OCI-LY3 (cell line): Measurements from ENCODE around the gene PIH1D1.

Experiments used
- H2AFZ ChIP-seq: fragments of 200-600, 300-600 bp; shearing (Covaris generic); 2 replicates; pipeline ENCODE4 v1.6.0; 2014; ENCODE audit warnings: antibody characterized with exemption, low read depth, low read length
- H3K27ac ChIP-seq: fragments of 200-600, 300-600 bp; sonication (generic); 2 replicates; pipeline ENCODE4 v1.5.1; 2014; ENCODE audit warnings: mild to moderate bottlenecking, low read length, moderate library complexity, mixed read lengths
- H3K27me3 ChIP-seq: fragments of 200-600, 300-600 bp; sonication (generic); 2 replicates; pipeline ENCODE4 v1.6.1; 2014; ENCODE audit warnings: low read depth, low read length, mixed read lengths
- H3K36me3 ChIP-seq: fragments of 200-600, 300-600 bp; sonication (generic); replicated peaks from 2 replicates; pipeline ENCODE3; 2014; ENCODE audit warnings: low read depth, low read length, mixed read lengths
- H3K4me1 ChIP-seq: fragments of 300-600, 200-600 bp; sonication (generic); 2 replicates; pipeline ENCODE4 v1.6.1; 2014; ENCODE audit warnings: low read length, mixed read lengths
- H3K4me2 ChIP-seq: fragments of 200-600, 300-600 bp; sonication (generic); 2 replicates; pipeline ENCODE4 v1.6.1; 2014; ENCODE audit warnings: low read length, mixed read lengths
- H3K4me3 ChIP-seq: fragments of 300-600, 200-600 bp; sonication (generic); 2 replicates; pipeline ENCODE4 v1.5.1; 2014; ENCODE audit warnings: antibody characterized with exemption, mild to moderate bottlenecking, low read length, moderate library complexity
- H3K79me2 ChIP-seq: fragments of 300-600, 200-600 bp; shearing (Covaris generic); 2 replicates; pipeline ENCODE4 v1.6.1; 2014; ENCODE audit warnings: mild to moderate bottlenecking, low read length, mixed read lengths
- H3K9ac ChIP-seq: fragments of 300-600, 200-600 bp; shearing (Covaris generic); 2 replicates; pipeline ENCODE4 v1.6.0; 2014; ENCODE audit warnings: mild to moderate bottlenecking, low read length, moderate library complexity
- H3K9me3 ChIP-seq: fragments of 200-600, 300-600 bp; shearing (Covaris generic); 2 replicates; pipeline ENCODE4 v1.6.1; 2014; ENCODE audit warnings: low read length, mixed read lengths; ENCODE audit not compliant: insufficient read depth
- H4K20me1 ChIP-seq: fragments of 200-600, 300-600 bp; sonication (generic); 2 replicates; pipeline ENCODE4 v1.6.1; 2016; ENCODE audit warnings: low read length, mixed read lengths; ENCODE audit not compliant: insufficient read depth
- EZH2phosphoT487 ChIP-seq: fragments of 200-600 bp; shearing (Covaris generic); IDR thresholded peaks from 2 replicates; pipeline ENCODE4 v1.6.1; 2018; ENCODE audit warnings: antibody characterized with exemption, mixed run types, low read depth
- TF ChIP-seq, protein P1 (sequence below): fragments of 200-600, 300-600 bp; sonication (generic); IDR thresholded peaks from 2 replicates; pipeline ENCODE4 v1.5.1; 2014; ENCODE audit warnings: antibody characterized with exemption, low read length, low read depth

The PIH1D1 gene

DNA sequence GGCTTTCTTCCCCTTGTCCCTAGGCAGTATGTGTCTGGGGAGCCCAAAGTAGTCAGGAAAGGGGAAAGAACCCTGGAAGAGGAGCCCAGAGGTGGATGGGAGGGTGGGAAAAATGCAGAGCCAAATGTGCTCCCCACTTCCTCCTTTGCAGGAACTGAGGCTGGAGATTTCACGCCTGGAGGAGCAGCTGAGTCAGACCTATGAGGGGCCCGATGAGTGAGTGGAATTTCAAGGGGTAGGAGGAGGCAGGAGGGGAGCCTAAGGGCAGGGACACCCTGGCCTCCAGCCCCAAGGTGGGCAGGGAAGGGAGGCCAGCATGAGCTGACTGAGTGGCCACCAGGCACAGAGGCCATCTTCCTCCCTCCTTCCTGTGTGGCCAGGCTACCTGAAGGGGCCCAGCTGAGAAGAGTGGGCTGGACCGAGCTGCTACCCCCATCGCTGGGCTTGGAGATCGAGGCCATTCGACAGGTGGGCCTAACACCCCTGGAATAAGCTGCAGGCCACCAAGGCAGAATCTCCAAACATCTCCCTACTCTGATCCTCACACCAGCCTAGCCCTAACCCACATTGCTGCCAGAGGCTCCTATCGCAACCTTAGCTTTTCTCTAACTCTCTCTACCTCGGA is 42.7 kb downstream of the PIH1D1 start:
- peak overlapping the region; percentile 60 for H3K4me3 ChIP-seq
- peak overlapping the region; percentile 43 for H3K27ac ChIP-seq
- H4K20me1 ChIP-seq, result no peaks in the 10 kb centered on the region
- H3K79me2 ChIP-seq, result no peaks in the 10 kb centered on the region
- TF ChIP-seq EZH2phosphoT487, result no peak
- H3K9ac ChIP-seq, result peak overlapping the region; percentile 54; the same call in 1 of the 2 replicates
- peaks cover 42% of the 10 kb centered on the region for H3K4me1 ChIP-seq
- peak overlapping the region; percentile 69 for H3K4me2 ChIP-seq
- no peaks in the 10 kb centered on the region for H3K9me3 ChIP-seq
- no peaks in the 10 kb centered on the region for H3K36me3 ChIP-seq
- peak overlapping the region; percentile 94 for H2AFZ ChIP-seq
- H3K27me3 ChIP-seq, result no peaks in the 10 kb centered on the region

DNA sequence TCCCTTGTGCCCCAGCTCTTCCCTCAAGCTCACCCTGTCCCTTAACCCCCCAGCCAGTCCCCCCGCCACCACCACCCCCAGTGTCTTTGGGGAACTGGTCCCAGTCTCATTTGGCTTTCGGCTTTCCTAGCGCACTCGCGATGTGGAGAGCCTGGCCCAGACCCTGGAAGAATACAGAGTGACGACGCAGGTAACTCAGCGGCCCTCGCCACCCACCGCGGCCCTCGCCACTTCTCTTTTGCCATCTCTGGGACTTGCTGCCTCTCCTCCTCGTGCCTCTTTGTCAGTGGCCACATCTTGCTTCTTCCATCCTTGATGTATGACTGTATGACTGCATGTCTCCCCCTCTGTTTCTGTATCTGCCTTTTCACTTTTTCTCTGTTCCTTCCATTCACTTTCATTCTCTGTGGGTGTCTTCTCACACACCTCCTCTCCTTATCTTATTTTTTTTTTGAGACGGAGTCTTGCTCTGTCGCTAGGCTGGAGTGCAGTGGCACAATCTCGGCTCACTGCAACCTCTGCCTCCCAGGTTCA is 44.1 kb downstream of the PIH1D1 start:
- no peak overlapping the region for H3K9ac ChIP-seq
- H4K20me1 ChIP-seq, result no peaks in the 10 kb centered on the region
- H3K9me3 ChIP-seq, result no peaks in the 10 kb centered on the region
- no peaks in the 10 kb centered on the region for H3K36me3 ChIP-seq
- H3K79me2 ChIP-seq, result no peaks in the 10 kb centered on the region
- H3K4me3 ChIP-seq, result no peak overlapping the region
- H3K27ac ChIP-seq, result no peak overlapping the region
- no peak overlapping the region for H2AFZ ChIP-seq
- TF ChIP-seq EZH2phosphoT487, result no peak
- TF ChIP-seq, protein P1, sequence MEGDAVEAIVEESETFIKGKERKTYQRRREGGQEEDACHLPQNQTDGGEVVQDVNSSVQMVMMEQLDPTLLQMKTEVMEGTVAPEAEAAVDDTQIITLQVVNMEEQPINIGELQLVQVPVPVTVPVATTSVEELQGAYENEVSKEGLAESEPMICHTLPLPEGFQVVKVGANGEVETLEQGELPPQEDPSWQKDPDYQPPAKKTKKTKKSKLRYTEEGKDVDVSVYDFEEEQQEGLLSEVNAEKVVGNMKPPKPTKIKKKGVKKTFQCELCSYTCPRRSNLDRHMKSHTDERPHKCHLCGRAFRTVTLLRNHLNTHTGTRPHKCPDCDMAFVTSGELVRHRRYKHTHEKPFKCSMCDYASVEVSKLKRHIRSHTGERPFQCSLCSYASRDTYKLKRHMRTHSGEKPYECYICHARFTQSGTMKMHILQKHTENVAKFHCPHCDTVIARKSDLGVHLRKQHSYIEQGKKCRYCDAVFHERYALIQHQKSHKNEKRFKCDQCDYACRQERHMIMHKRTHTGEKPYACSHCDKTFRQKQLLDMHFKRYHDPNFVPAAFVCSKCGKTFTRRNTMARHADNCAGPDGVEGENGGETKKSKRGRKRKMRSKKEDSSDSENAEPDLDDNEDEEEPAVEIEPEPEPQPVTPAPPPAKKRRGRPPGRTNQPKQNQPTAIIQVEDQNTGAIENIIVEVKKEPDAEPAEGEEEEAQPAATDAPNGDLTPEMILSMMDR, result no peak
- no peaks in the 10 kb centered on the region for H3K27me3 ChIP-seq
- peak overlapping the region; percentile 24 for H3K4me2 ChIP-seq
- H3K4me1 ChIP-seq, result peaks cover 42% of the 10 kb centered on the region

- TF ChIP-seq EZH2phosphoT487, result no peak
- TF ChIP-seq, protein P1, result no peak
- H3K4me2 ChIP-seq, result 0 out of 2 replicates have a peak overlapping the region, but pooled peaks have one; percentile 24
Observed at GRCh38 chr19:49407079-49407478, 44.5 kb downstream of the PIH1D1 start.

GRCh38 chr19:49403404-49404187 is 48.0 kb downstream of the PIH1D1 start:
- H3K4me3 ChIP-seq, result no peak overlapping the region
- H2AFZ ChIP-seq, result no peak overlapping the region
- no peak overlapping the region for H3K4me2 ChIP-seq
- no peaks in the 10 kb centered on the region for H3K9me3 ChIP-seq
- H3K79me2 ChIP-seq, result no peaks in the 10 kb centered on the region
- no peaks in the 10 kb centered on the region for H4K20me1 ChIP-seq
- no peak overlapping the region for H3K9ac ChIP-seq
- H3K4me1 ChIP-seq, result peaks cover 25% of the 10 kb centered on the region
- H3K27me3 ChIP-seq, result no peaks in the 10 kb centered on the region
- no peak overlapping the region for H3K27ac ChIP-seq
- H3K36me3 ChIP-seq, result no peaks in the 10 kb centered on the region
- TF ChIP-seq EZH2phosphoT487, result no peak
- TF ChIP-seq, protein P1, result no peak

More at GRCh38 chr19:49407079-49407478, 44.5 kb downstream of the PIH1D1 start:
- Histone ChIP-seq H3K4me1 (peaks cover 42% of the 10 kb centered on the region), H4K20me1 (no peaks in the 10 kb centered on the region), H3K27ac (no peak overlapping the region), H3K79me2 (no peaks in the 10 kb centered on the region), H3K9ac (no peak overlapping the region), H3K4me3 (no peak overlapping the region), H3K9me3 (no peaks in the 10 kb centered on the region), H2AFZ (no peak overlapping the region), H3K27me3 (no peaks in the 10 kb centered on the region), H3K36me3 (no peaks in the 10 kb centered on the region)
